NCI-H2081 treated with DMSO at 0.1 percent for 48 hours (cell line): ENCODE data around the gene KMT2D.

Experiments used
- DNase-seq: peaks from one replicate; lab custom pipeline; 2025; lab: John Stamatoyannopoulos, UW

KMT2D gene

DNA sequence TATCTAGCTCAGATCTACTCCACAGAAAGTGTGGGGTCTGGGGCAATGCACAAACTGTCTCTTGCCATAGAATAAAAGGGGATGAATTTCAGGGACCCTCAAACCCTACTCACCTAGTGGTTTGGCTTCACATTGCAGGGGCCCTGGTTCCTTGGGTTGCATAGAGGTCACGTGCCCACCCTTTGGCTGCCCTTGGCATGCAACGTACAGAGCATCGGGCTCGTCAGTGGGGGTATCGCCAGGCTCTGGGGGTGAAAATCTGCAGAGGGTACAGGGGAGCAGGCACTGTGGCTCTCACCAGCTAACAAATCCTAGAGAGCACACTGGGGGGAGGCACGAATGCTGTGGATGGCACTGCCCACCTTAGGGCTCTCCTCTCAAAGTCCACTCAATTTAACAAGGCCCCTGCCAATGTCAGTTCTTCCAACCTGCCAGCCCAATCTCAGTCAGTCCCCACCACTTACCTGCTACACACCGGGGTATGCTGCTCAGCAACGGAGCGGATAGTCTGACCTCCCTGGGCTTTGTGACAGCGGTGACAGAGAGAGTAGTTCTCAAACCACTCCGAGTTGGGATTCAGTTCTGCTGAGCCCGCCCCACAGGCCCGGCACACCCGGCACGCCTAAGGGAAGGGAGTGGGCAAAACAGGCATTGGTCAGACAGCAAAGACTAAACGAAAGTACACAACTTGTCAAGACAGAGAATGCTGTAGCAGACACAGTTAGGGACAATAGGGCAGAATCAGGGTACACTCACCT is 8.0 kb downstream of the KMT2D start:
- DNase-seq, result no peak

DNA sequence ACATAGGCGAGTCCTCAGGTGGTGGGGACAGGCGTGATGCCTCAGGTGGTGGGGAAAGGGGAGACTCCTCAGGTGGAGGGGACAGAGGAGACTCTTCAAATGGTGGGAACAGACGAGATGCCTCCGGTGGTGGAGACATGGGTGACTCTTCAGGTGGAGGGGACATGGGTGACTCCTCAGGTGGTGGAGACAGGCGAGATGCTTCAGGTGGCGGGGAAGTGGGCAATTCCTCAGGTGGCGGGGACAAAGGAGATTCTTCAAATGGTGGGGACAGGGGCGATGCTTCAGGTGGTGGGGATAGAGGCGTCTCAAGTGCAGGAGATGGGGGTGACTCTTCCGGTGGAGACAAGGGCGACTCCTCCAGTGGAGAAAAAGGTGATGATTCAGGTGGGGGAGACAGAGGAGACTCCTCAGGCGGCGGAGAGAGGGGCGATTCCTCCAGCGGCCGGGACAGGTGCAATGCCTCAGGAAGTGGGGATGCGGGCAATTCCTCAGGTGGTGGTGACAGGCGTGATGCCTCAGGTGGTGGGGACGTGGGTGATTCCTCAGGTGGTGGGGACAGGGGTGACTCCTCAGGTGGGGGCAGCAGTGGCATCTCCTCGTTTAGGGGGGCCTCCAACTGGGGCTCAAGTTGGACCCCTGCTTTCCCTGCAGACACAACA is 8.7 kb downstream of the KMT2D start:
- no peak for DNase-seq

DNA sequence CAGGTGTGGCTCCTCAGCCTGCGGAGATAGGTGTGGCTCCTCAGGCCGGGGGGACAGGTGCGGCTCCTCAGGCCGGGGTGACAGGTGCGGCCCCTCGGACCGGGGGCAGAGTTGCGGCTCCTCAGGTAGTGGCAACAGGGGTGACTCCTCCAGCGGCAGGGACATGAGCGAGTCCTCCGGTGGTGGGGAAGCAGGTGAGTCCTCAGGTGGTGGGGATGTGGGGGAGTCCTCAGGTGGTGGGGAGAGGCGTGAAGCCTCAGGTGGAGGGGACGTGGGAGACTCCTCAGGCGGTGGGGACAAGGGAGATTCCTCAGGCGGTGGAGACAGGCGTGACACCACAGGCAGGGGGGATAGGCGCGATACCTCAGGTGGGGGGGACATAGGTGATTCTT is 9.2 kb downstream of the KMT2D start:
- no peak for DNase-seq

DNA sequence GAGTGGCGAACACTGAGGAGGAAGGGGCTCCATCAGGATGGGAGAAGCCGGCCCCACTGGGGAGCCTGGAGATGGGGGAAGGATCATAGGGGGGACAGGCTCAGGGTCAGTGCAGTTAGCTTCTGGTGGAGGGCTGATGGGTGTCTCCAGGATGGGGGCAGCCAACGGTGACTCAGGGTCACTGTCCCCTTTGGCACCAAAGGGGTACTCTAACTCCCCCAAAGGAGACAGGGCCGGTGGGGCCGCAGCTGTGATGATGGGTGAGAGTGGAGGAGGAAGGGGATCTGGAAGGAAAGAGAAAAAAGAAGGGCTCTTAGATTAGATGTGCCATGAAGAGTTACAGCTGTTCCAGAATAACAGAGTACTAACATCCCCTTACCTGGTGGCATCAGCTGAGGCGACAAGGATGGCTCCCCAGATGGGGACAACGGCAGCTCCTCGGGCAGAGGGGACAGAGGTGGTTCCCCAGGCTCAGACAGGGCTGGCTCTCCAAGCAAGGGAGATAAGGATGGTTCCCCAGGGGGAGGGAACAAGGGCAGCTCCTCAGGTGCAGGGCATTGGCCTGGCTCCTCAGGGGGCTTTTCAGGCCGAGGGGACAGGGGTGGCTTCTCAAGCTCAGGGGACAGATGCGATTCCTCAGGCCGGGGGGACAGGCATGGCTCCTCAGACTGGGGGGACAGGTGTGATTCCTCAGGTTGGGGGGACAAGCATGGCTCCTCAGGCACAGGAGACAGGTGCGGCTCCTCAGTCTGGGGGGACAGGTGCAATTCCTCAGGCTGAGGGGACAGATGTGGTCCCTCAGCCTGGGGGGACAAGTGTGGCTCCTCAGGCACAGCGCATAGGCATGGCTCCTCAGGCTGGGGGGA is 9.9 kb downstream of the KMT2D start:
- DNase-seq, result no peak

DNA sequence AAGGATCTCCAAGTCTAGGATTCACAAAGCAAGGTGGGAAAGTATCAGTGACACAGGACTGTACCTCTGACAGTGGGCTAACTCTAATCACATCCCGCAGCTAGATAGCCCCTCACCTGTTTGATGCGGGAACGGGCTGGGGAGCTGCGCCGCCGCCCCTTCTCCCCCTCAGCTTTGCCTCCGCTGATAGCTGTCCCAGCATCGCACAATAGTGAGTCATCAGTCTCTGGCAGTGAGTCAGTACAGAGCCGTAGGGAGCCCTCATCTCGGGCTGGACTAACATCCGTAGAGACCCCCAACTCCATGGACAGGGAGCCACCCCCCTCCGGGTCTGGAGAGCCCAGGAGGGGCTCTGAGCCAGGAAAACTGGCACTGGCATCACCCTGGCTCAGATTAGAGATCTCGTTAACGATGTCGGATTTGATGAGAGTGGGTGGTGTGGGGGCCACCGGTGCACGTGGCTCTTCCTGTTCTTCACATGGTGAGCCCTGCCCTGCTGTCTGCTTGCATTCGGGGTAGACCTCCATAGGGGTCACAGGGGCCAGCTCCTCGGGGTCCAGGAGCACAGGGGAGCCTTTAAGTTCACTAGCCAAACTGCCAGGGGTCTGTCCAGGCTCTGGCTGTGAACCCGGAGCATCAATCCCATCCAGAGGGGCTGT is 10.9 kb downstream of the KMT2D start:
- DNase-seq, result no peak

DNA sequence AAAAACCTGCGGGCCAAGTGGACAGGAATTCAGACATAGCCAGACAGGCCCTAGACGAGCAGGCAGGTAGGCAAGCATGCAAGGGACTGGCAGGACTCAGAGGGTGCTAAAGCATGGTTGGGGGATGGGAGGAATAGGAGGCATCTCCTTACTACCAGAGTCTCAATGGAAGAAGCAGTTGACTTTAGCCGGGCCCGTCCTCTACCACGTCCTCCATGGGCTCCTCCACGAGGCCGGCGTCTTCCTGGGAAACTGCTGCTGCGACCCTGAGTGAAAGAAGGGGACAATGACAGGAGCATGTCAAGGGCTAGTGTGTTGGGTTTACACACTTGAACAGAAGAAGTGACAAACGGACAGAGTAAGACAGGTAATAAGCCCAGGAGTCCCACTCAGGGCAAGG is 11.6 kb downstream of the KMT2D start:
- no peak for DNase-seq

DNA sequence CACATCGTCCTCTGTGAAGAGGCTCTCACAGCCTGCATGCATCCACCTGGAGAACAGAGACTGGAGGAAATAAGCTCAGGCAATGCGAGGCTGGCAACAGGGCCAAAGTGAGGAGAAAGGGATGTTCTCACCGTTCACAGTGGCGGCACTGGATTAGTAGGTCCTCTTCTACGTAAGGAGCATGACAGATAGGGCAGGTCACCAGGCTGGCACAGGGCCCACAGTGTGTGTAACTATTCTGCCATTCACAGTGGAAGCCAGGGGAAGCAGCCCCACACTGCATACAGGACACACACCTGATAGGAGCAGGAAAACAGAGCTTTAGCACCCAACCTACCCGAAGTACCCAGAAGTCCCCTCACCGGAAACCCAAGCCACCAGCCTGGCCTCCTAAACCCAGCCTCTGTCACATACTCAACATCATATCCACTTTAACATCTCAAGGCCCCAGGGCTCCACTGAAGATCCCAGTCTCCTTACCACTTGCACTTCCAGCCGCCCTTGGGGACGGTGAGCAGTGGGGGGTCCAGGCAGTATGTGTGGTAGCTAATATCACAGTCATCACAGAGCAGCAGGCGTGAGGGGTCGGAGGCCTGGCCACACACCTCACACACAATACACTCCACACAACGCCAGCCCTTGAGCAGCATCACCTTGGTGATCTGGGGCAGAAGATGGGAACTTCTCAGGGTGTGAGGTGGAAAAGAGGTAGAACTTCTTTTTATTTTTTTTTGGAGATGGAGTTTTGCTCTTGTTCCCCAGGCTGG is 14.3 kb downstream of the KMT2D start:
- DNase-seq, result no peak

DNA sequence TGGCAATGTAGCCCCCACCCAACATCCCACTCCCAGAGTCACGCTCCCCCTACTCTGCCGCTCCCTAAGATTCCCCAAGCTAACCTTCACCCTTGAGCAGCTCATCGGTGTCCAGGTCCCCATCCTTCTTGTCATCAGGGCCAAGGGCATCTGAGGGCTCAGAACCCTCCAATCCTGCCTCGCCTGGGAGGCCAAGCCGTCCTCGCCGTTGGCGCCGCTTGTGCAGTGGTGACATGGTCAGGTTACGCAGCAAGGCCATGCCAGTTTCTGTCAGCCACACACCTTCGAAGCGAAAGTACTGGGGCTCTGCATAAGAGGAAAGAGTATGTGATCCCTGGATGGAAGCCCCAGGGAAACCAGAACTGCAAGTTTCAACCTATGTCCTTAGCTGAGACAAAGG is 15.9 kb downstream of the KMT2D start:
- DNase-seq, result no peak

DNA sequence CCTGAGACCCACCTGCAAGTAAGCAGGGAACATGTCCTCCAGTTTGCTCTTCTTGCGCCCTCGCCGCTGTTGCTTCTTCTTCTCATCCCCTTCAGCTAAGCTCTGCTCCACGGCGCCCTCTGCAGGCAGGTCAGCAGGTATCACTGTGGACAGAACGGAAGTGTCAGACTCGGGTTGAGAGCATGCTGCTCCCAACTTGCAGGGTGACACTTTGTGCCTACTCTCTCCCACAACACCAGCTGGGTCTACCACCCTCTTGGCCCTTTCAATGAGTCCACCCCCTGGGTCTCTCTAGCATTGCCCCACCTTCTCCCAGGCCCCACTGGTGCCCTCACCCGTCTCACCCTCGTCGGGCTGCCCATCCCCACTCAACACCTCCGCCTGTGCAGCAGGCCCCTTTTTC is 16.7 kb downstream of the KMT2D start:
- no peak for DNase-seq

DNA sequence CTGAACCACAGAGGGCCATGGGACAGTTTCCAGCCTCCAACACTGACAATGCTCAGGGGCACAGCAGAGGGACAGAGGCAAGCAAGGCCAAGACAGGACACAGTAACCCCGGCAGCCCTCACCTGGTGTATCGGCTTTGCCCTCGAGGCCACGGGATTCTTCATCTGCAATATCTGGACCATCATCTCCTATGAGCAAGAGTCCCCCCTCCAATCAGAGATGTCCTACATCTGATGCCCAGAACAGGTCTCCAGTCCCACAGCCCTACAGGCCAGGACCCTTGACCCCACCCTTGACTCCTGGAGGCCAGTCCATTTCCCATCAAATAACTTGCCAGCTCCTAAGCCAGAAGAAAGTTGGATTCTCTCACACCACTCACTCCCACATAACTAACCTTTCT is 17.4 kb downstream of the KMT2D start:
- no peak for DNase-seq

DNA sequence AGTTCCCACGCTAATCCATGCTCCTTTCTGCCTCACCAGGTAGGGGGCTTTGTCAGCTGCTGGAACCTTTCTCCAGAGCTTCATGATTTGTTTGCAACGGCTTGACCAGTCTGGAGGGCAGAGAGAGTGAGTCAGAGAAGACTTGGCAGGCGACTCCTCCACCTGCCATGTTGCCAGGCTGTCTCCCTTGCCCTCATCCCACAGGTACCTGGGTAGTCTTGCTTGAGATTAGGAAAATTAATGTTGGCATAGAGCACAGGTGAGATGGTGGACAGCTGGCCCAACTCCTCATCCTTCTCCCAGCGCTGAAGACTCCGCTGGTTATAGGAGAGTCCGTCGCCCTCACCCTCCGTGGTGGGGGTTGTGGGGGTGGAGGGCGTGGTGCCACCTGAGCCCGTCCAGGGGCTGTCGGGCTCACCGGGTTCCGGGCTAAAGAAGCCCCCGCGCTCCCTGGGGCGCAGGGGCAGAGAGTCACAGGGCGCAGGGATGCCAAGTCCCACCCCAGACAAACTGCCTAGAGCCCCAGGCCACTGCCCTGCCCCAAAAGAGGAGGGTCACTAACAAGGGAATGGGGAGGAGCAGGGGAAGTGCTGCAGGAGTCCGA is 18.6 kb downstream of the KMT2D start:
- no peak for DNase-seq

DNA sequence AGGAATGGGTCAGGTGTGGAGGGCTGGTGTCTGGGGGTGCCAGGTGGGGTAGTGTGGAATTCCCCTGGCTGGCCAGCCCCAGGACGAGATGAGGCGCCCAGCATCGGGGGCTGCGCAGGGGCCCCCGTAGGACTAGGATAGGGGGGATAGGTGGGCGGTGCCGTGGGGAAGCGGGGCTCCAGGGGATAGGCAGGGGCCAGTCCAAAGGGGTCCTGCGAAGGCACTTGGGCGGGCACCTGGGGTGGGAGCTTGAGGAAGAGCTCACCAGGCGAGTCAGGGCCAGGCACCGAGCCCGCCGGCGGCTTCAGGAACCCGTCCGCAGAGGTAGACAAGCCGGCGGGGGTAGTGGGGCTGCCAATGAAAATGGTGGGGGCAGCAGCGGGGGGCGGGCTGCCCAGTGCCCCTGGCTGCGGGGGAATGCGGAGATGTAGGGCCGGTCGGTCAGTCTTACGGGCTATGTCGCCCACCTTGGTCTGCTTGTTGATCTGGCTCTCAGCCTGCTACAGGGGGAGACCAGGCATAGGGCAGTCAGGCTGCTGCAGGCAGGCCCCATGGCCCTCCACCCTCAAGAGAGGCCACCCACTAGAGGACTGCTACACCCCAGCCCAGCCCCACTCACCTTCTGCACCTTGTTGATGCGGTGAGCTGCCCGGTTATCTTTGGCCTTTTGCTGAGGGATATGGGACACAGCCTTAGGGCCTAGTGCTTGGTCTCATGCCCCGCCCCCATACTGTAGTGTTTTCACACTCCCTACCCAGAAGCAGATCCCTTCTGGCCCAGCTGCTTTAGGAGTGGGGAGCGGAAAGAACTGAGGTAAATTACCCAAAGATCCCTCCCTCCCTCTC is 19.3 kb downstream of the KMT2D start:
- no peak for DNase-seq

DNA sequence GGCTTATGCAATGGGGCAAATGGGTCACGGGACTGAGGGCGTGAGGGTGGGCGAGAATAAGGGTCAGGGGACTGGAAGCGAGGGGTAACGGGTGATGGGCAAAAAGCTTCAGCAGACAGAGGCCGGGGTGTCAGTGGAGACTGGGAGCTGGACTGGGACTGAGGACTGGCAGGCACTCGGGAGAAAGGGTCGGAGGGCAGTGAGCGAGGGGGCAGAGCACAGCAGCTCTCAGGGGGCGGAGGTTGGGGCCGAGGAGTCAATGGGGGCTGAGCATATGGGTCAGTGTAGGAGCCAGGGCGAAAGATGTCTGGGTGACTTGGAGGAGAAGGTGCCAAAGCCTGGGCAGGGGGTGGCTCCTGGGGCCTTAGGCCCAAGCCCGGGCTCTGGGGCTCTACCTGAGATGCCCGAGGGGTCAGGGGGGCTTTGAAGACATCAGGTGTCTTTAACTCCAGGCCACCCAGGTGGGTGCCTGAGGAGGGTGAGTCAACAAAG is 20.2 kb downstream of the KMT2D start:
- DNase-seq, result no peak

DNA sequence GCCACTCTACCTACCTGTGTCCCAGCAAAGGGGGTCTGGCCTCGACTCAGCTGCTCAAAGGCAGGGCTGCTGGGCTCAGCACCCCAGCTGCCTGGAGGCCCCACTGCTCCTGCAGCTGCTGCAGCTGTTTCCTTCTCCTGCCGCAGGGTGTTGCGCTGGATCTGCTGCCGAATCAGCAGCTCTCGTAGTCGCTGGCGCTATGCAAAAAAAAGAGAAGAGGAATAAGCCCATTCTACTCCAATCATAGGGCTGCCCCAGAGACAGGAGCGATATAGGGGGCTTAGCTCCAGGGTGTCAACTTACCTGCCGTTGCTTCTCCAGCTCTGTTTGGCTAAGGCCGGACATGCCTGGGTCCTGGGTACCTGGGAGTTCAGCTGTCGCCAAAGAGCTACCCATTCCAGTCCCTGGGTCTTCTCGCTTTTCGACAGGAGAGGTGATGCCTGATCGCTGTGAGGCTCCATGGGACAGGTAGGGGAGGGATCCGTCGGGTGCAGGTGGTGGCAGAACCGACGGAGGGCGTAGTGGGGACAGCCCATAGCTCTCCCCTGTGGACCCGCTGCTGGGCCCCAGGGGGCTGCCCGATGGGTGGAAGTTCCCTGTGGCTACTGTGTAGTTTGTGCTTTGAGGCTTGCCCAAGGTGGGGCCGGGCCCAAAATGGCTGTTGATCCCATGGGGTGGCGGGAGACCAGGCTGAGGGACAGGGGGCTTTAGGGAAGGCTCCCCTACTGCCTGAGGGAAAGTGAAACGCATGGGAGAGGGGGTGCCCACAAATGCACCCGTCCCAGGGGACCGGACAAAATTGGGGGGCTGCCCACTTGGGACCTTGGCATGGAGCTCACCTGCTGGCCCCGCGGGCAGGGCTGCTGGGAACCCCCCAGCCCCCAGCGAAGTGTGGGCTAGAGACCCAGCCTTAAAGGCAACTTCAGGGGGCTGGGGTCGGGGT is 20.9 kb downstream of the KMT2D start:
- DNase-seq, result no peak

DNA sequence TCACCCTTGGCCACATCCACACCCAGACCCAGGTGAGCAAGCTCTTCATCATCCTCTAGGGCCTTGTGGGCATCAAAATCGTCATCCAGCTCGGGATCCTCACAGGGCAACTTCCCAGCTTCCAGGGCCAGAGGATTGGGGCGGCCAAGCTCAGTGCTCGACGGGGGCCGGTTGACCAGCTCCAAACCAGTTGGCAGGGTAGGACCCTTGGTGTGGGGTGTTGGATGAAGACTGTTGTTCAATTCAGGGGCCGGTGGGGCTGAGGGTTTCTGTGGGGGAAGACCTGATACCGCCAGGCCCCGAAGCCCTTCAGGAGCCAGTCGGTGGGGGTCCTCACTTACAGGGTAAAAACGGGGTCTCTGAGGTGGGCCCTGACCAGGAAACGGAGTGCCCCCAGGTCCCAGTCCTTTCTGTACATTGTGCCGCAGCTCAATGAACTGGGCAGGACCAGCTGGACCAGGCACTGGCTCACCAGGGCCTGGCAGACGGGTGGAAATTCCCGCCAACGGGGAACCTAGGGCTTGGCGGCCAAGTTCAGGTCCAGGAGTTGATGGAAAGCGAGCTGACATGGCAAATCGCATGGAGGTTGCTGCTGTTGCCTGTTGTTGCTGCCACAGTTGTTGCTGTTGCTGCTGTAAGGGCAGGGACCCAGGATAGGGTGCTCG is 22.2 kb downstream of the KMT2D start:
- DNase-seq, result no peak

DNA sequence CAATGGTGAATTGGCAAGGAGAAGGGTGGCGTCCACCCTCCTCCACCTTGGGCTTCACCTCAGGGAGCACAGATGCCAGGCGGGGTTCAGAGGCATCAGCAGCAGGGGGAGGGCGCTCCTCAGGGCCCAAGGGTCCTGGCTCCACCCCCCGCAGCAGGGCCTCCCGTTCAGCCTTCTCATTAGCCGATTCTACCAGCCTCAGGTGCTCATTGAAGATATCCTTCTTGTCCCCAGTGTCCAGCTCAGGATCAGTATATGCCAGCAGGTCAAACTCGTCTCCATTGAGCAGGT is 22.7 kb downstream of the KMT2D start:
- DNase-seq, result no peak

DNA sequence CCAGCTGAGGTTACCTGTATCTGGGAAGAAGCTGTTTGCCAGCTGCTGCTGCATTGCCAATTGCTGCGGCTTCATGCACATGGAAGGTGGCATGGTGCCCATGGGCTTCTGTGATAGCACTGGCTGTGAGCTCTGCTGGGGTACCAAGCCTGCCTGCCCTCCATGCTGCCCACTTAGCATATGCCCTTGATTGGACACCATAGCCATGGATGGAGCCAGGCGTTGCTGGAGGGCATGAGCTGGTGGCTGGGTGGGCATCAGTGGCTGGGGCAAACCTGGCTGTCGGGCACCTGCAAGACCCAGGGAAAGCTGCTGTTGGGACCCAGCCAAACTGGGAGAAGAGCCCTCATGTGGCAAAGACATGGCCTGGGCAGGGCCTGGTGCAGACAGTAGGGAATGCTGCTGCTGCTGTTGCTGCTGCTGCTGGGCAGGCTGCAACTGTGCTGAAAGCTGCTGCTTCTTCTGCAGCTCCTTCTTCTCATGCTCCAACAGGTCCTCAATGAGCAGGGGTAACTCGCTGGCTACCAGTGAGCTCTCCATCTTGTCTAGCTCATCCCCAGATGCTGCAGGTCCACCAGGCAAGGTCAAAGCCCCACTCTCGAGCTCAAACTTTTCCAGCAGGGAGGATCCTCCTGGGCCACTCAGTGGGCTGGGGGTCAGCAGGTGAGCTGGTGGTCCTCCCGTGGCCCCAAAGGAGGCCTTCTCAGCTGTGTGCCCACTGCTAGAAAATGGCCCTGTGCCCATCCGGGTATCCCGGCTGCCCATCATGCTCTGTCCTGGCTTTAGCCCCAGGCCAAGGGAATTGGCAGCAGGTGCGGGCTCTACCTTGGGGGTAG is 23.3 kb downstream of the KMT2D start:
- DNase-seq, result no peak

DNA sequence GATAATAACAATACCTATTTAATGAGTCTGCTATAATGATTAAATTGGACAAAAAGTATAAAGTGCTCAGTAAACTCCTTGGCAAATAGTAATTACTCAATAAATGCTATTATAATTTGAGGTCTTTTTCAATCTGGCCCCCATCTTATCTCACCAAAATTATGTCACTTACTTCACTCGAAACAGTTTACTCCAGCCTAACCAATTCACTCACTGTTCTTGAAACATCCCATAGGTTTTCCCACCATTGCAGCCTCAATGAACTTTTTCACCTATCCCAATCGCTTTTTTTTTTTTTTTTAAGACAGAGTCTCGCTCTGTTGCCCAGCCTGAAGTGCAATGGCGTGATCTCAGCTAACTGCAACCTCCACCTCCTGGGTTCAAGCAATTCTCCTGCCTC is 24.6 kb downstream of the KMT2D start:
- no peak for DNase-seq
